Fibroblast of skin of right biceps (primary cell): ENCODE data around the gene CSPG4.
A peak's percentile ranks its signal among the peaks of the same experiment; 100 is the strongest.
"Not testable (repeated sequence)": the region's sequence is repeated elsewhere in the genome, so short reads cannot be mapped to it uniquely, and the experiment has no call there.

Source experiments
- DNase-seq: peaks from one replicate; pipeline ENCODE4 v3.0.0-alpha.2; 2013

CSPG4 gene

GRCh38 chr15:75646112-75646943 is 66.3 kb downstream of the CSPG4 start:
- no peak for DNase-seq

- DNase-seq: peak; percentile 60
Observed at GRCh38 chr15:75644376-75644775, 68.3 kb downstream of the CSPG4 start.

- no peak for DNase-seq
Observed at GRCh38 chr15:75641603-75642002, 71.0 kb downstream of the CSPG4 start.

GRCh38 chr15:75641179-75641503 is 71.5 kb downstream of the CSPG4 start:
- DNase-seq: no peak

GRCh38 chr15:75640483-75641178 is 72.0 kb downstream of the CSPG4 start:
- peak; percentile 67 for DNase-seq

- DNase-seq: peak; percentile 98
Observed at GRCh38 chr15:75639709-75640482, 72.8 kb downstream of the CSPG4 start, which contains the start of gene IMP3. Gene IMP3 (minus strand): TSS chr15:75640224. CDS start chr15:75640168, 56 bp downstream.

DNA sequence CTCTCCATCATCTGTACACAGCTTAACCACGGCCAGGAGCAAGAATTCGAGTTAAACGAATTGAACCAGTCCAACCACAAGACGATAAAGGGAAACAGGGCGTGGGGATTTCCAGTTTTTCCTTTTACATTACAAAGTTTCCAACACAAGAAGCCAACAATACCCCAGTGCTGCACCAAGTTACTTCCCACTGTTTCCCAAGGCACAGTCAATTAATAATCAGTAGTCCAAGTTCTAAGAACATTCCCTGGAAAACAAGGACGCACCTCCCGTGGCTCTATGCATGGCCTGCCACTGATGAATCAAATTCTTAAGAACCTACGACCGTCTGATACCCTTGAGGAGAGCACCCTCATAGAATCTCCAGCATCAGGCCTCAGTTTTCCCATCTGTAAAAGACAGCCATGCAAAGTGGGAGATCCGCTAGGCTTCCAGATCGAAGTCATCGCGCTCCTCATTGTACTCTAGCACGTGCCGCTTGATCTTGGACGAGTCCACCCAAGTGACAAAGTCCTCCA is 73.4 kb downstream of the CSPG4 start:
- no peak for DNase-seq

GRCh38 chr15:75637245-75638009 is 75.2 kb downstream of the CSPG4 start:
- no peak for DNase-seq

DNA sequence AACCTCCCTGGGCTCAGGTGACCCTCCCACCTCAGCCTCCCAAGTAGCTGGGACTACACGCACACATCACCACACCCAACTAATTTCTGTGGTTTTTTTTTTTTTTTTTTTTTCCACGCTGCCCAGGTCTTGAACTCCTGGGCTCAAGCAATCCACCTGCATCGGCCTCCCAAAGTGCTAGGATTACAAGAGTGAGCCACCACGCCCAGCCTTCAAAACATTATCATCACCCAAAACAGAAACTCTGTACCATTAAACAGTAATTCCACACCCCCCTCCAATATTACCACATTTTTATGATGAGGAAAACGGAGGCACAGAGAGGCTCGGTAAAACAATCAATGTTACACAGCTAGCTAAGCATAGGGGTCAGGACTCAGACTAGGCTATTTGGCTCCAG is 76.6 kb downstream of the CSPG4 start:
- DNase-seq: no peak

DNA sequence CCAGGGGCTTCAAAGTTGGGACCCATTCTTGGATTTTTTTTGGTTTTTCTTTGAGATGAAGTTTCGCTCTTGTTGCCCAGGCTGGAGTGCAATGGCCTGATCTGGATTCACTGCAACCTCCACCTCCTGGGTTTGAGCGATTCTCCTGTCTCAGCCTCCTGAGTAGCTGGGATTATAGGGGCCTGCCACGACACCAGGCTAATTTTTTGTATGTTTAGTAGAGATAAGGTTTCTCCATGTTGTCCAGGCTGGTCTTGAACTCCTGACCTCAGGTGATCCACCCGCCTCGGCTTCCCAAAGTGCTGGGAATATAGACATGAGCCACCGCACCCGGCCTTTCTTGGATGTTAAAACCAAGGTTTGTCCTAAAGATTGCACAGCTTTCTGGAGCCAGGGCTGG is 78.7 kb downstream of the CSPG4 start:
- not testable (repeated sequence) for DNase-seq

DNA sequence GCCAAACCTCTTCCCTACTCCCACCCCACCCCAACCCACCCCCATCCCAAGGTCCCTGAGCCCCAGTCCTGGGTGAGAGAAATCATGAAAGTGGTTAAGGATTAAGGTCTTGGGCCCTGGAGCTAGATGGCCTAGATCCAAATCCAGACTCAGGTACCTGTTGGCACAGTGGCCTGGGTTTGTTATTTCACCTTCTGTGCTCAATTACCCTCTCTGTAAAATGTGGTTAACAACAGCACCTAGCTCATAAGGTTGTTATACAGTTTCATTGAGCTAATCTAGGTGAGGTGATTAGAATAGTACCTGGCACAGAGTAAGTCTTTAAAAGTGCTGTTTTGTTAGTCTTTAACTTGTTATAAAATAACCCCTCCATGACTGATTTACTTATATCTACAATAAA is 80.7 kb downstream of the CSPG4 start:
- no peak for DNase-seq

DNA sequence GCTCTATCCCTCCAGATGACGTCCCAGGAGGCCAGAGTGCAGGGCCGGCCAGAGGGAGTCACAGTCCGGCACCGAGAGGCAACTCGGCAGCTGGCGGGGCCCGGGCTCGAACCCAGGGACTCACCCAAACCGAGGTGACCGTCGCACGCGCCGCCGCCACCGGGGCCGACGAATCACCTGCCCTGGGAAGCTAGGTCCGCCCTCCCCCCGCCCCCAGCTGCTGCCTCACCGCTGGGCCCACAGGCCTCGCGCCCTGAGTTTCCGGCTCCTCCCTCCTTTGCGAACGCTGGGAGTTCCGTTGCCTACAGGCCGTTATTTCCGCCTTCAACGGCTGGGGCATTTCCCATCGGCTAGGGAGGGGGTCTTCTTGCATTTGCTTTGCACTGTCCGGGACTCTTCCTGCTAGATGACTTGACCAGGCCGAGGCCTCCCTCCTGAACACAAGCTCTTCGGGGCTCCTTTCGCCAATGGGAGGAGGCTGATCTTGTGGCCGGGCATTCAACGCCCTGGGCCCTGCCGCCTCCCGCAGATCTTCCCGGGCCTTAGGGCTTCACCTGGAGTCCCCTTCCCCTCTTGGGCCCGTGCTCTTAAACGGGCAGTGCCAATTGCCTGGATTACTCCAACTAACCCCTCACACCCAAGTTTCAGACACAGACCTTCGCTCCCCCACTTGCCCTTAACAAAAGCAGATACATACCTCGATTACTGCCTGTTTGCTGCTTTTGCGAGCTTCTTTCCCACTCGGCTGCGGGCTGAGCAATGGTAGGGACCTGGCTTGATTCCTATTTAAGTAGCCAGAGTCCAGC is 86.9 kb downstream of the CSPG4 start, which contains the start of gene SNUPN:
Gene SNUPN, minus strand, starts transcription at position 184 of the 806 bp plus-strand sequence. CDS start 4,674 bp downstream, outside the sequence.
- DNase-seq: peak; percentile 94
